ENCODE data around the gene SZT2. TPM values are rescaled to one million over a fixed set of nuclear protein-coding genes. Genes with fewer than 3 reads are reported as not detected.
"Not testable (repeated sequence)": the region's sequence is repeated elsewhere in the genome, so short reads cannot be mapped to it uniquely, and the experiment has no call there.

The SZT2 gene
- polyA plus RNA-seq, 1 donor = 26.3 TPM

DNA sequence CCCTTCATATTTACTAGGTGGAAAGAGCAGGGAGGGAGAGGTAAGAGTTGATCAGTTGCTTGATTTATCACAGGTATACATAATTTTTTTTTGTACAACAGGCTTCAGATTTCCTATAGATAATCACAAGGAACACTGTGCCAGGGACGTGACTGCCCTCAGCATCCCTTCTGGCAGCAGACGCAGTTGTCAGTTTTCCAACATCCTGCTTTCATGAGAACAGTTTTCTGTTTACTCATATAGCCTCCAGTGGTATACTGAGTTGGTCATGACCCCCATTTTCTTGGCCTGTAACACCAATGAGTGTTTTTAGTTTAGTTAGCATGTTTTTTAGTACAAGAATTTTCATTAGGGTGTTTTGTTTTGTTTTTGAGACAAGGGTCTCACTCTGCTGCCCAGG, 103.1 kb downstream of the SZT2 start:
- H3K27me3 ChIP-seq (ENCODE audit: control insufficient read depth, insufficient read depth, low read length) = no peaks in the 10 kb centered on the region
- H3K4me1 ChIP-seq (ENCODE audit: control insufficient read depth, insufficient read depth, low read length) = no peaks in the 10 kb centered on the region
- peaks cover 16% of the 10 kb centered on the region for H3K9me3 ChIP-seq (ENCODE audit: control insufficient read depth, low read depth, low read length)
- DNase-seq = no peak
- no CpG with 5 or more reads among the region's 2 CpGs for WGBS (ENCODE audit: insufficient coverage, low lambda C conversion rate)
- H3K27ac ChIP-seq (ENCODE audit: low read length) = no peak overlapping the region
- H3K36me3 ChIP-seq (ENCODE audit: control insufficient read depth, insufficient read depth, low read length) = no peaks in the 10 kb centered on the region
- H3K4me3 ChIP-seq (ENCODE audit: low read length) = no peak overlapping the region

DNA sequence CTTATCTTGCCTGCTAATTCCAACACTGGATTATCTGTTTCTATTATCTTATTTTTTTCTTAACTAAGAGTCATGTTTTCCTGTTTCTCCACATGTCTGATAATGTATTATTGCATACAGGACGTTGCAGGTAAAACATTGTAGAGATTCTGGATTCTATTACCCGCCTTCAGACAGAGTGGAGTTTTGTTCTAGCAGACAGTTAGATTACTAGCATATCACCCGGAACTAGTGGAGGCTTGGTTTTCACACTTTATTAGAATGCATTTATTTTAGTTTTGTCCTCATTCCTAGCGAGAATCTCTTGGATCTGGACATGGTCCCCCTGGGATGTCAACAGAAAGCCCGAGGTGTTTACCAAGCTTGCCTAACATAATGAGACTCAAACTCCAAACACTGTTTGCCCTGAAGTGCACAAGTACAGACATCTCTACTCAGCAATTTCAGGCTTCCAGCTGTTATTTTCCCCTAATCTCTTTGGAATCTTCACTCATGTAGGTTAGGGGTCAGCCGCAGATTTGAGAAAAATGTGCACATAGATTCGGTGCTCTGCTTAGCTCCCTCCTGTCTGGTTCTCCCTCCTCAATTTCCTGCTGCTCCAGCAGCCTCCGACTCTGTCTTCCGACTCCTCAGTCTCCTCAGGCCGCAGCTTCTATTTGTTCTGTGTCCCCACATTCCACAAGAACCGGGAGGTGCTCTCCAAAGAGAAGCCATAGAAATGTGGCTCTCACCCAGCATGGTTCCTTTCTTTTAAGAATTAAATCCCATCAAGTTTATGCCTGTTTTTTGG, 104.2 kb downstream of the SZT2 start:
- no peak for DNase-seq
- Histone ChIP-seq H3K27me3 (ENCODE audit: control insufficient read depth, insufficient read depth, low read length) (no peaks in the 10 kb centered on the region), H3K27ac (ENCODE audit: low read length) (no peak overlapping the region), H3K4me1 (ENCODE audit: control insufficient read depth, insufficient read depth, low read length) (no peaks in the 10 kb centered on the region), H3K36me3 (ENCODE audit: control insufficient read depth, insufficient read depth, low read length) (no peaks in the 10 kb centered on the region), H3K4me3 (ENCODE audit: low read length) (no peak overlapping the region), H3K9me3 (ENCODE audit: control insufficient read depth, low read depth, low read length) (peaks cover 16% of the 10 kb centered on the region)
- WGBS (ENCODE audit: insufficient coverage, low lambda C conversion rate) = no CpG with 5 or more reads among the region's 11 CpGs

DNA sequence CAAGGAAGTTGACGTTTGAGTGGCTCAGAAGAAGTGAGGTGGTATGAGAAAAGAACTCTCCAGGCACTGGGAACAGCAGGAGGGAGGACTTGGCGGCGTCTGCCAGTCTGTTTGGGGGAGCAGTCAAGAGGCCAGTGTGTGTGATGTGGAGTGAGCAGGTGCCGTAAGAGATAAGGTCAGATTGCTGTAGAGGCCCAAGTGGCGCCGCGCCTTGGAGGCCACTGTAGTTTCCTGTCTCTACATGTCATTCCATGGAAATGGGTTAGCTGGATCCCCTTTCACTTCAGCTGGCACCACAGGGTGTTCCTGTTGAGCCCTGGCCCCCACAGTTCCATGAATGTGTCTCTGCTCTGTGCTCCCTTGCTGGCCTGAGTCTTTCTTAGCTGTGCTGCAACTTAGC, 105.5 kb downstream of the SZT2 start:
- H3K27ac ChIP-seq (ENCODE audit: low read length) = no peak overlapping the region
- no peaks in the 10 kb centered on the region for H3K36me3 ChIP-seq (ENCODE audit: control insufficient read depth, insufficient read depth, low read length)
- no peak for DNase-seq
- no peak overlapping the region for H3K4me3 ChIP-seq (ENCODE audit: low read length)
- H3K4me1 ChIP-seq (ENCODE audit: control insufficient read depth, insufficient read depth, low read length) = no peaks in the 10 kb centered on the region
- H3K27me3 ChIP-seq (ENCODE audit: control insufficient read depth, insufficient read depth, low read length) = no peaks in the 10 kb centered on the region
- WGBS (ENCODE audit: insufficient coverage, low lambda C conversion rate) = 40% methylated on average over 1 of the region's 7 CpGs
- peaks cover 12% of the 10 kb centered on the region for H3K9me3 ChIP-seq (ENCODE audit: control insufficient read depth, low read depth, low read length)

DNA sequence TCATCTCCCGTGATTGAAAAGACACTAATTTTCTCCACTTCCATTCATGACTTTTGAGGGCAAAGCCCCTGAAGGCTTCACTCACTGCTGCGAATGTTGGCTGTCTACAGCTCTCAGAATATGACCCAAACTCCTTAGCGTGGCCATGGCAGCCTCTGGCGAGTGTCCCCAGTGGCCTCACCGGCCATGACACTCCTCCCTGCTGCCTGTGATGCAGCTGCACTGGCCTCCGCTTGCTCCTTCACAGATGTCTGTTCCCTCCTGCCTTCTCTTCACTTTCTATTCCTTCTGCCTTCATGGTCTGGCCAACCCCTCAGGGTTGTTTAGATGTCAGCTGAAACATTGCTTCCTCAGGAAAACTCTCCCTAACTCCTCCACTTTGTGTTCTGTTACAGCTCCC, 110.2 kb downstream of the SZT2 start:
- DNase-seq = no peak
- no peaks in the 10 kb centered on the region for H3K27me3 ChIP-seq (ENCODE audit: control insufficient read depth, insufficient read depth, low read length)
- WGBS (ENCODE audit: insufficient coverage, low lambda C conversion rate) = 83% methylated on average over 1 of the region's 6 CpGs
- no peak overlapping the region for H3K4me3 ChIP-seq (ENCODE audit: low read length)
- H3K9me3 ChIP-seq (ENCODE audit: control insufficient read depth, low read depth, low read length) = no peaks in the 10 kb centered on the region
- H3K27ac ChIP-seq (ENCODE audit: low read length) = no peak overlapping the region
- H3K36me3 ChIP-seq (ENCODE audit: control insufficient read depth, insufficient read depth, low read length) = no peaks in the 10 kb centered on the region
- H3K4me1 ChIP-seq (ENCODE audit: control insufficient read depth, insufficient read depth, low read length) = no peaks in the 10 kb centered on the region

DNA sequence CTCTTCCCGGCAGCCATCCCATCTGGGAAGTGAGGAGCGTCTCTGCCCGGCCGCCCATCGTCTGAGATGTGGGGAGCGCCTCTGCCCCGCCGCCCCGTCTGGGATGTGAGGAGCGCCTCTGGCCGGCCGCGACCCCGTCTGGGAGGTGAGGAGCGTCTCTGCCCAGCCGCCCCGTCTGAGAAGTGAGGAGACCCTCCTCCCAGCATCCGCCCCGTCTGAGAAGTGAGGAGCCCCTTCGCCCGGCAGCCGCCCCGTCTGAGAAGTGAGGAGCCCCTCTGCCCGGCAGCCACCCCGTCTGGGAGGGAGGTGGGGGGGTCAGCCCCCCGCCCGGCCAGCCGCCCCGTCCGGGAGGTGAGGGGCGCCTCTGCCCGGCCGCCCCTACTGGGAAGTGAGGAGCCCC, 112.1 kb downstream of the SZT2 start:
- H3K27ac ChIP-seq (ENCODE audit: low read length); H3K27me3 ChIP-seq (ENCODE audit: control insufficient read depth, insufficient read depth, low read length); H3K4me3 ChIP-seq (ENCODE audit: low read length); H3K9me3 ChIP-seq (ENCODE audit: control insufficient read depth, low read depth, low read length); H3K4me1 ChIP-seq (ENCODE audit: control insufficient read depth, insufficient read depth, low read length); H3K36me3 ChIP-seq (ENCODE audit: control insufficient read depth, insufficient read depth, low read length); DNase-seq: not testable (repeated sequence)
- no CpG with 5 or more reads among the region's 33 CpGs for WGBS (ENCODE audit: insufficient coverage, low lambda C conversion rate)

DNA sequence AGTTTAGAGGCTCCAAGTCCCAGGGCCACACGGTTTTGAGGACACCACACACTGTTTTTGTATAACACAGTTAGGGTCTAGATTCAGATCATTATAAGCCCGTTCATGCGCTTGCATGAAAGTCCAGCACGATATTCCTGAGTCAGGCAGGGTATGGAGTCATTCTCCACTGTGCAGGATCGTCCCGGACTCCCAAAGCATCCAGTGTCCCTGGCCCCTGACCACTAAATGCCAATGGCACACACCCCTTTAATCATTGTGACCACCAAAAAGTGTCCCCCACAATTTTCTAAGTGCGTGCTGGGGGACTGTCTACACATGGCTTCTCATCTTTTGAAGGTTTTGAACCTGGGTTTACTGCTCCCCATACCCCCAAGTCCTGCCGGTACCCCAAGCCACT, 113.8 kb downstream of the SZT2 start:
- no peaks in the 10 kb centered on the region for H3K27me3 ChIP-seq (ENCODE audit: control insufficient read depth, insufficient read depth, low read length)
- no peaks in the 10 kb centered on the region for H3K9me3 ChIP-seq (ENCODE audit: control insufficient read depth, low read depth, low read length)
- H3K4me1 ChIP-seq (ENCODE audit: control insufficient read depth, insufficient read depth, low read length) = peaks cover 2% of the 10 kb centered on the region
- WGBS (ENCODE audit: insufficient coverage, low lambda C conversion rate) = no CpG with 5 or more reads among the region's 8 CpGs
- no peaks in the 10 kb centered on the region for H3K36me3 ChIP-seq (ENCODE audit: control insufficient read depth, insufficient read depth, low read length)
- no peak overlapping the region for H3K4me3 ChIP-seq (ENCODE audit: low read length)
- no peak for DNase-seq
- H3K27ac ChIP-seq (ENCODE audit: low read length) = no peak overlapping the region

Other genes starting within 250 kb of the SZT2 start
- 53.1 TPM for gene EBNA1BP2, start 217.6 kb upstream of the SZT2 start, polyA plus RNA-seq
- 0.25 TPM for gene CFAP57, start 217.6 kb upstream of the SZT2 start, polyA plus RNA-seq
- gene TMEM125, start 119.9 kb upstream of the SZT2 start, polyA plus RNA-seq = 29.7 TPM
- 46.2 TPM for gene C1orf210, start 104.3 kb upstream of the SZT2 start, polyA plus RNA-seq
- 18.7 TPM for gene TIE1, start 88.9 kb upstream of the SZT2 start, polyA plus RNA-seq
- 0.21 TPM for gene MPL, start 52.1 kb upstream of the SZT2 start, polyA plus RNA-seq
- 20.7 TPM for gene CDC20, start 30.9 kb upstream of the SZT2 start, polyA plus RNA-seq
- gene ELOVL1, start 21.9 kb upstream of the SZT2 start, polyA plus RNA-seq = 68.7 TPM
- gene MED8, start 99 bp upstream of the SZT2 start, polyA plus RNA-seq = 36.5 TPM
- 68.1 TPM for gene HYI, start 64.0 kb downstream of the SZT2 start, polyA plus RNA-seq
- 257 TPM for gene PTPRF, start 141.0 kb downstream of the SZT2 start, polyA plus RNA-seq